K562 treated with DMSO at 1 percent for 24 hours (cell line): ENCODE results near the gene AP2M1. TPM values are rescaled to one million over a fixed set of nuclear protein-coding genes. Genes with fewer than 3 reads are reported as not detected.

Experiments used
- total RNA-seq: library from RNA; unstranded; fragments of 300-600 nt; gene quantifications from 2 replicates; pipeline ENCODE4 v1.2.3, GENCODE V29; 2022; ENCODE audit warnings: low read depth; ENCODE audit not compliant: insufficient read depth

The AP2M1 gene
- 632 and 681 TPM in 2 replicates for total RNA-seq

DNA sequence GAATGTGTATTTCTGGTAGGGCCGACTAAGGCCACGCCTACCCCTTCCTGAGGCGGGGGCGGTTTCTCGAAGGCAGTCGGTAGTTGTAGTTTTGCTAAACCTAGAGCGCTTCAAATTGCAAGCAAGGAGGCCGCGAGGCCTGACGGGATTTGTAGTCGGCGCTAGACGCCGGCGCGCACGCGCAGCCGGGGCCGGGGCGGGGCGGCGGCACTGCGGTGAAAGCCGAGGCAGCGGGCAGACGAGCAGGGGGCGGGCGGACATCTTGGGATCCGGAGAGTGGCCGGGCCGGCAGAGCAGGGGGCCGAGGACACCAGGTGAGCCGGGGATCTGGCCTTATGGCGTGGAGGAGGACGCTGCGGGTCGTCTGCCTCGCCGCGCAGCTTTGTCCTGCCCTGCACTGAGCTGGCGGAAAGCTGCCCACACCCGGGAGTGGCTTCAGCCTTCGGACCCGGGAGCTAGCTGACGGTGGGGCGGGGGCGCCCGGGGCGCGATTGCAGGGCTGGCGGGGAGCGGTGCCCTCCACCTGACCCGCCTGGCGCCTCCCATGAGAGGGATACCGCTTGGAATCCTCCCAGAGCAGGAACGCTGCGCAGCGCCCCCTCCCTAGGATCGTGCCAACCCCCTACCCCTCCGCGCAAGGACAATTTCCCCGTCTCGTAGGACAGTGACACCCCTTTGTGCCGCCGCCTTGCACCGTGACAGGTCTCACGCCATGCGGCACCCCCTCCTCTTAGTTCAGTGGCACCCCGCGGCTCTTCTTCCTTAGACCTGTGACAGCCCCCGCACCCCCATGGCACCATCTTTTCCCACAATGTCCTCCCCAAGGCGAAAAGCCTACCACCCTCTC, at the start of gene AP2M1:
Gene AP2M1 (plus strand): TSS at position 210 of the 847 bp plus-strand sequence. CDS start 2,139 bp downstream, outside the sequence.

DNA sequence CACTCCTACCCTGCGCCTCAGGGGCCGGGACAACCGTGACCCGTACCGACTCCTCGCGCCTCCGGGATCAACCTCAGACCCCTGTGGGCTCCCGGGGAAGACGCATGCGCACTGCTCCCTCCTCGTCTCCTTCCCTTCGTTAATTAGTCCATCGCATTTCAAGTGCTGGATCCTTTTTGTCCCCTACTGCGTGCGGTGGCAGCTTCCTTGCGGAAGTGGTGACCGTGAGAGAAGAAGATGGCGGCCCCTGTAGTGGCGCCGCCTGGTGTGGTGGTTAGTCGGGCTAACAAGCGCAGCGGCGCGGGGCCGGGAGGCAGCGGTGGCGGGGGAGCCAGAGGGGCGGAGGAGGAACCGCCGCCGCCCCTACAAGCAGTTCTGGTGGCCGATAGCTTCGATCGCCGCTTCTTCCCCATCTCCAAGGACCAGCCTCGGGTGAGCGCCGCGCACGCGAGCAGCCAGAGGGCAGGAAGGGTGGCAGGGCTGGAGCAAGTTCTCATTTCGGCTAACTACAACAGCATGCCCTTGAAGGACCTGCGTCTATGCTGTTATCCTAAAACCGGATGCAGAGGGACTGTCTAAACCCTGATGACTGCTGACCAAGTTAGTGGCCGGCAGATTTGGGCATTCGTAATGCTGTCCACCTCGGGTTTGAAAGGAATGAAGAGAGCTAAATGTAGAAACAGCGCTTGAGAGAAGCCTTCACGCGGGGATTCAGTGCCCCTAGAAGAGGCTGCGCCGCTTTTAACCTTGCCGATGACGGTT, 39.3 kb upstream of the AP2M1 start, which contains the start of gene EIF2B5:
Gene EIF2B5 (plus strand): TSS at position 210 of the 762 bp plus-strand sequence. CDS start 28 bp downstream, at position 238.

DNA sequence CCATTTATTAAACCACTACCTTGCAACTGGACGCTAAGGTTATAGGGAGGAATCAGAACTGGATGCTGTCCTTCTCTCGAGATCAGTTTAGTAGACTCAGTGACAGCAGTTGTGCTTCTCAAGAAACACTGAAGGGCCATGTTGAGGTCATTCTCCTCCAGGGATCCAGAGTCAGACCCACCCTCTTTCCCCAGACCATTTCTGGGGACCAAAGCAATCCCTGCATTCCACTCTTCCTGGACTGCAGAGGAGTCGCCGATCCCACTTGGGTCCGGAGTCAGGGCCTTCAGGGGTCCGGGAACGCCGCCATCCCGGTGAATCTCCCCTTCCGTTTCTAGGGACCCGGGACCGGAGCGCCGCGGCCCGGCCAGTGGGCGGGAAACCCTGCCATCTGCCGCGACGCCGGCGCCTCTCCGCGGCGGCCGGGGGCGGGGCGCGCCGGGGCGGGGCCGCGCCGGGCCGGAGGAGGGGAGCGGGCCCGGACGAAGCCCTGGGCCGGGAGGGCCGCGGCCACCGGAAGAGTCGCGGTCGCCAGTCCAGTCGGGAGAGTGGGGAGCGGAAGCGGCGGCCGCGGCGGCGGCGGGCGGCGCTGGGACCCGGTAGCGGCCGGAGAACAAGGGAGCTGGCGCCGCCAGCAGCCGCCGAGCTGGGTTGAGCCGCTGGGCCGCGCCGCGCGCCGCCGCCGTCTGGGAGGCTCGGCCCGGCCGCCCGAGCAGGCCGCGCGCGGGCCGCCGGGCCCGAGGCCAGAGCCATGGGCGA, 19.6 kb upstream of the AP2M1 start, which contains the start of gene DVL3:
Gene DVL3 (plus strand): TSS at position 493 of the 759 bp plus-strand sequence. CDS start 259 bp downstream, at position 752.

DNA sequence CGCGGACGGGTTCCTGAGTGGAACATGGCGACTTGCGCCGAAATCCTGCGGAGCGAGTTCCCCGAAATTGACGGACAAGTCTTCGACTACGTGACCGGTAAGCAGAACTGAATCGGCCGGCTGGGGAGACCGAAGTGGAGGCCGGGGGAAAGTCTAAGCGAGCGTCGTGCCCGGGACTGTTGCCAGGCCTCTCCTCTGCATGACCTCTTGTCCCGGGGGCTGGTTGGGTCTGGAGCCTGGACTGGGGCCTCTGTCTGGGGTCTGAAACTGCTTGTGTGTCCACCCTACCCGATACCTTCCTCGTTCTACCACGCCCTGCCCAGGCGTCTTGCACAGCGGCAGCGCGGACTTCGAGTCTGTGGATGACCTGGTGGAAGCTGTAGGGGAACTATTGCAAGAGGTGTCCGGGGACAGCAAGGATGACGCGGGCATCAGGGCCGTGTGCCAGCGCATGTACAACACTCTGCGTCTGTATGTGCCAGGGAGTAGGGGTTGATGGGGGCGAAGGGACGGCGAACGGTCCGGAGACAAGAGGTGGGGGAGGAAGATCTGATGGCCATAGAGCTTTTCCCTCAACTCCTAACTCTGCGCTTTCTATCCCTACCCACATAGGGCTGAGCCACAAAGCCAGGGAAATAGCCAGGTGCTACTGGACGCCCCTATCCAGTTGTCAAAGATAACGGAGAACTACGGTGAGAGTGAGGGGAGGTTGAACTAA, 11.7 kb downstream of the AP2M1 start, which contains the start of gene ABCF3:
Gene ABCF3 (plus strand): TSS at position 16 of the 718 bp plus-strand sequence. CDS start 9 bp downstream, at position 25.

DNA sequence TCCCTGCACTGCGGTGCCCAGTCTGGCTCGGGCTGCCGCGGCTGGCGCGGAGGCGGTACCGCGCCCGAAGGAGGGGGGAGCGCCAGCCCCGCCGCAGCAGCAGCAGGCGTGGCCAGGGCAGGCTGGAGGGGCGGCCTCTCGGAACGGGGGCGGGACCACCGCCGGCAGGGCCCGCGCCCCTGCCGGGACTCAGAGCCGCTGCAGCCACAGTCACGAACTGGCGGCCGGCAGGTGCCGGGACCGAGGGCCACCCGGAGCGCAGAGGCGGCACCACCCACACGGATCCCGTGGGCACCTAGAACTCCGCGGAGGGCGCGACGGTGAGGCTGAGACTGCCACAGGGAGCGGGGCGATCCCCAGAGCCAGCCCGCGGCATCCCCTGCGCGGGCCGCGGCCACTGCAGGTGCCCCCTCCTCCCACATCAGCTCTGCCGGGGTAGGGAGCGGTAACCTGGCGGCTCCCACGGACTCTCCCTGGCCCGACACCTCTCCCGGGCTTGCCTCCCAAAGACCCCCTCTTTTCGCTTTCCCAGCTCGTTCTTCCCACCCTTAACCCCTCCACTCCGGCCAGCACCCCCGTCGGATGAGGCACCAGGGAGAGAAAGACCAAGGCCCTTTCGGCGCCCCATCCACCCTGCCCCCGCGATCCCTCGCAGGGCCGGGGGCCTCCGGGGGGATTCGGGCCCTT, 54.9 kb downstream of the AP2M1 start, which contains the start of gene VWA5B2:
Gene VWA5B2 (plus strand): TSS at position 192 of the 687 bp plus-strand sequence. CDS start 944 bp downstream, outside the sequence.

Other genes with a start within 250 kb of the AP2M1 start
- gene ABCC5, start 157.0 kb upstream of the AP2M1 start, total RNA-seq = 23.2 and 24.0 TPM in 2 replicates
- gene HTR3D, start 143.1 kb upstream of the AP2M1 start, total RNA-seq = not detected in 2 replicates
- gene HTR3C, start 121.8 kb upstream of the AP2M1 start, total RNA-seq = not detected in 2 replicates
- not detected in 2 replicates for gene HTR3E, start 77.8 kb upstream of the AP2M1 start, total RNA-seq
- gene EIF2B5, start 39.5 kb upstream of the AP2M1 start, total RNA-seq = 54.7 and 56.3 TPM in 2 replicates
- 60.4 and 65.5 TPM in 2 replicates for gene DVL3, start 19.5 kb upstream of the AP2M1 start, total RNA-seq
- gene ABCF3, start 11.3 kb downstream of the AP2M1 start, total RNA-seq = 47.8 and 56.9 TPM in 2 replicates
- not detected in 2 replicates for gene VWA5B2, start 54.7 kb downstream of the AP2M1 start, total RNA-seq
- 77.9 and 79.5 TPM in 2 replicates for gene ALG3, start 74.1 kb downstream of the AP2M1 start, total RNA-seq
- gene EEF1AKMT4, start 74.8 kb downstream of the AP2M1 start, total RNA-seq = 10.4 and 14.7 TPM in 2 replicates
- 0.43 TPM in 1 of 2 replicates, not detected in the other for gene CAMK2N2, start 86.7 kb downstream of the AP2M1 start, total RNA-seq
- not detected in 2 replicates for gene ECE2, start 101.2 kb downstream of the AP2M1 start, total RNA-seq
- gene PSMD2, start 124.4 kb downstream of the AP2M1 start, total RNA-seq = 448 and 463 TPM in 2 replicates
- 223 and 230 TPM in 2 replicates for gene EIF4G1, start 139.8 kb downstream of the AP2M1 start, total RNA-seq
- 22.9 and 24.4 TPM in 2 replicates for gene FAM131A, start 162.7 kb downstream of the AP2M1 start, total RNA-seq
- gene CLCN2, start 186.8 kb downstream of the AP2M1 start, total RNA-seq = 9.1 and 10.1 TPM in 2 replicates
- 93.4 and 94.2 TPM in 2 replicates for gene POLR2H, start 186.9 kb downstream of the AP2M1 start, total RNA-seq
- 0.78 and 1.3 TPM in 2 replicates for gene THPO, start 203.4 kb downstream of the AP2M1 start, total RNA-seq
- 0.43 and 0.71 TPM in 2 replicates for gene CHRD, start 205.2 kb downstream of the AP2M1 start, total RNA-seq